GM19455 (cell line): ENCODE data around the gene EHF.
A peak's percentile ranks its signal among the peaks of the same experiment; 100 is the strongest.
"Not testable (repeated sequence)": the region's sequence is repeated elsewhere in the genome, so short reads cannot be mapped to it uniquely, and the experiment has no call there.

Experiments used
- ATAC-seq: cut with Tn5 transposase; IDR thresholded peaks from one replicate; pipeline ENCODE4 v1.9.1; 2021; ENCODE audit not compliant: unreplicated experiment

The EHF gene

DNA sequence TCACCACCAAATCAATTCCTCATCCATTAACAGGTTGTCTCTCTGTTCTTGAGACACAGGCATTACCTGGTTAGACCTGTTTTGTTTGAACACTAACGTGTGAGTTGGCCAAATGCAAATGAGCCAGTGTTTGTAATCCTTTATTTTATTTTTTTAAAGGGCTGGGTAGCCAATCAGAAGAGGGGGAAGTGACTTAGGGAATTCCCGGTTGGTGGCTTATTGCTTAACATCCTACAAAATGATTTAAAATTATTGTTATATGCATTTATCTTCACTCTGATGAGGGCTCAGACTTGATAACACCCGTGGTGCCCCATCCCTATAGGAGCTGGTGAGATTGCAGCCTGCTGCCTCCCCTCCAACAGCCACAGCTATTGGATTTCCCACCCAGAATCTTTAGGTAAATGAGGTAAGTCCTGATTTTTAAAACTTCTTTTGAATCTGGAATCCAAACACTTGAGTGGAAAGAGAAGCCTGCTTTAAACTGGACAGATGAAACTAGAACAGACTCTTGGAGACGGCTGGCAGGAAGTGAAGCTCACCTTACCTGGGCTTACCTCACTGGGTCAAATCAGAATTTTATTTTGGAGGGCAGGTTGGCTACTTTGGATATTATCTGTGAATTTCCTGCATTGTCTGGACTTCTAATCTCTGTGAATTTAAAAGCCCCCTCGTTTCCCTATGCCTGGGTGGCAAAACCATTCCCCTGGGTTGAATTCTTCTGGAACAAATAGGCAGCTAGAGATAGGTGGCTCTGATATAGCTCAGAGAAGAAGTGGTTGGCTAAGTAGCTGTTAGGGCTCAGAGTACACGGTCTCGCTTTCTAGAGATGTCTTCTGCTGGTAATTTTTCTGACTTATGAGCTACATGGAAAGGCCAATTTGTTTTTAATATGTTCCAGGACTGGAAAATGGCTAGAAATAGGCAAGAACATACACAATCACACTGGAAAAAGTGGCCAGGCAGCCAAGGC lies at the start of gene EHF:
TSS of gene EHF (plus strand) at position 274 of the 973 bp plus-strand sequence. CDS start 21,538 bp downstream, outside the sequence.
- ATAC-seq: no peak

DNA sequence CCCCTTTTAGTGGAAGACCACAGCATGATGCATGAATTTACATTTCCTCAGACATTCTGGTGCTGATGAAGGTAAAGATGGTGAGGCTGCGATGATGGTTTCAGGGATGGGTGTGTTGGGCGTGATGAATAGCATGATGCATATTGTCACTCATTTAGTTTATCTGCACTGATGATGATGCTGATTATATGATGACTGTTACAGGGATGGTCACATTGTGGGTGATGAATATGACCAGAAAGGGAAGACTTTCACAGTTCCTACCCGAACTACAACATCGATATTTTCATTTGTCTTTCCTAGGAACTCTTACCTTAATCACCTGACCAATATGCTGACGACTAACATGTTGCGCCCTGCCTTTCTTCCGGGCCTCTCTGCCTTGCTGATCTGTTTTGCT lies 47.4 kb upstream of the EHF start:
- no peak for ATAC-seq

DNA sequence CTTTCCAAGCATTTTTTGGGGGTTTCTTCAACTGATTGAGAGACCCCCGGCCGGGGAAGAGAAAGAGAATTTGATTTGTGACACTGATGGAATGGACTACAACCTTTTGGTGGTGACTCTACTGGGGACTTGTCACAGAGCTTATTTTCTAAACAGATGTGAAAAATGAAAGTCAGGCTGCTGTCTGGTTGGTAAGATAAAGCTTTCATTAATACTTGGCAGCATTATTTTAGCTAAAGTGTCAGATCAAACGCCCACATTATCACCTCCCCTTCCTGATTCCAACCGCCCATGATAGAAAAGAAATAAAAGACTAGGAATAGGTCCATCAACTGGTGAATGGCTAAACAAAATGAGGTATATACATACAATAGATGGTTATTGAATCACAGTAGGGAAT lies 45.6 kb upstream of the EHF start:
- ATAC-seq: no peak

DNA sequence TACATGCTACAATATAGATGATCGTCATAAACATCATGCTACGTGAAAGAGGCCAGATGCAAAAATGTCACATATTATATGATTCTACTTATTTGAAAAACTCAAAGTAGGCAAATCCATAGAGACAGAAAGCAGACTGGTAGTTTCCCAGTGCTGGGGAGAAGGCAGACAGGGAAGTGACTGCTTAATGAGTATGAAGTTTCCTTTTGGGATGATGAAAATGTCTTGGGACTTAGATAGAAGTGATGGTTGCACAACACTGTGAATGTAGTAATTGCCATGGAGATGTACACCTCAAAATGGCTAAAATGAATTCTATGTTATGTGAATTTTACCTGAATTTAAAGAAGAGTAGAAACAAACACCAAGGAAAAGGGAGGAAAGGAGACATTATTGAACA lies 45.2 kb upstream of the EHF start:
- no peak for ATAC-seq

DNA sequence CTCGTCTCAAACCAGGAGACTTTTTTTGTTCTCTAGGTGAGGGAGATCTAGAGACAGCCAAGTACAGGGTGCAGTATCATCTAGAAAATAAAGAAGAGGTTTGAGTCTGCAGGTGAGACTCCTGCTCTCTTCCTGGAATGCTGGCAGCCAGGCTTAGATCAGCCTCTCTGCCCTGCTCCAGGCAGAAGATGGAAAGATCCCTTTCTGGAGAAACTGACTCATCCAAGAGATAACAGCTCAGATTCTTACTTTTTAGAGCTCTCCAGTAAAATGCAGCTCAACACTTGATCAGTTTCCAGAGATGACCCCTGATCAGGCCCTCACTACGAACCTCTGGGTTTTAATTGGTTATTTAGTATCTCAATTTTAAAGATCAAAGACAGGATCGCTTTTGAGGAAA lies 44.6 kb upstream of the EHF start:
- ATAC-seq: no peak

DNA sequence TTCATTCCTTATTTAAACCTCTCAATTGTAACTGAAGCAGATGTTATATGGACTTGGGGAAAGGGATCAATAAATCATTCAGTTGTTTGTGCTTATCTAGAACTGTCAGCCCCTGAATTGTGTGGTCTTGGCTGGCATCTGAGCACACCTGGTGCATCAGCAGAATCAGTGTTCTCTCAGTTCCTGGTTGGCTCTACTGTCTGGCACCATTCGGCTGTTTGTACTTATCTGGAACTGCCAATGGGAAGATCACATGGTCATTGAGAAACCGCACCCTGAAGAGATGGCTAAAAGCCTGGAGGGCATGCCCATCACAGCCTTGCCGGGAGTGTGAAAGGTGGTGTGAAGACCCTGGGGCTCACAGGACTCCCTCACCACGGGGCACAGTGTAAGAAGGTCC lies 37.1 kb upstream of the EHF start:
- ATAC-seq: no peak

DNA sequence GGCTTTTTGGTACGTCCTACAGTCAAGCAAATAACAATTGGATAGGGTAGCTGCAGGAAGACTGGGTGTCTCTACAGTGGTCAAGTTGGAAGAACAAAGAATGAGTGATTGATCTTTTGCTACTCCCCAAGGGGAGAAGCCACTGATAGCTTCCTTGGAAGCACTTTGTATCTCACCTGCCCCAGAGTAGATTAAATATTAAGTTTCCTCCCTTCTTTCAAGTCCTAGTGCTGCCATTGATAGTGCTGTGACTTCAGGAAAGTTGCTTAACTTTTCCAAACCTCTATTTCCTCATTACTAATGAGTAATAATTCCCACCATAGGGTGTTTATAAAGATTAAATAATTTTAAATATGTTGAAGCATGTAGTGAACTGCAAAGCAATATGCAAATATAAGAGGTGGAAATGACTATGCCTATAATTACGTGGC lies 35.6 kb upstream of the EHF start:
- peak; percentile 23 for ATAC-seq

DNA sequence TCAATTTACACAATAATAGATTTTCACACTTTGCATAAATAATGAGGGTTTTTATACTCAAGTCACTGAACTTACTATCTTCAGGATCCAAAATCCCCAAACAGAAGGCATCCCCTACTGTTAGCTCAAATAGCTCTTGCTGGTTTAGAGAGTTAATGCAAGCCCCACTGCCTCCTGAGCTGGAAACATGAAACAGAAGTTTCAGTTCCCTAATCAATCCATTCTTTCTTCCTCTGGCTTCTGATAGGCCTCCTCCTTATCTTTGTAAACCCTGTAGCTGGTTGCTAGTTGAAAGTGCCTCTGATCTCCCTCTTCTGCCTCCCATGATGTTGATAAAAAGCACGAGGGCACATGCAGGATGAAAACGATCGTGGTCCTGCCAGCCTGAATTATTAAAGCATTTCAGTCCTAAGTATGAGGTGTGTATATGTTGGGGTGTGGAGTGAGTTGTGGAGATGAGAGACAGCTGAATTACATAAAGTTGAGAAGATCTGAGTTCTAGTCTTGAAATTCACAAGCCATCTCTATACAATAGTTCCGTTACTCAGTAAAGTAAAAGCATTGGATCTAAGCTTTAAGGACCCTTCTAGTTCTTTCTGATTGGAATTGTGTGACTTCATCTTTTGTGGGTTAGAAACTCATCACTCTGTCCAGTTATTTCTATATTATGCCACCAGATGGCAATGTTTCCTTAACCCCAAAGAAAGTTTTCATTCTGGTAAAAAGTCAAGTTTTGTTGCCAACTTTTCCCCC lies 35.0 kb upstream of the EHF start:
- ATAC-seq: peak; percentile 76

DNA sequence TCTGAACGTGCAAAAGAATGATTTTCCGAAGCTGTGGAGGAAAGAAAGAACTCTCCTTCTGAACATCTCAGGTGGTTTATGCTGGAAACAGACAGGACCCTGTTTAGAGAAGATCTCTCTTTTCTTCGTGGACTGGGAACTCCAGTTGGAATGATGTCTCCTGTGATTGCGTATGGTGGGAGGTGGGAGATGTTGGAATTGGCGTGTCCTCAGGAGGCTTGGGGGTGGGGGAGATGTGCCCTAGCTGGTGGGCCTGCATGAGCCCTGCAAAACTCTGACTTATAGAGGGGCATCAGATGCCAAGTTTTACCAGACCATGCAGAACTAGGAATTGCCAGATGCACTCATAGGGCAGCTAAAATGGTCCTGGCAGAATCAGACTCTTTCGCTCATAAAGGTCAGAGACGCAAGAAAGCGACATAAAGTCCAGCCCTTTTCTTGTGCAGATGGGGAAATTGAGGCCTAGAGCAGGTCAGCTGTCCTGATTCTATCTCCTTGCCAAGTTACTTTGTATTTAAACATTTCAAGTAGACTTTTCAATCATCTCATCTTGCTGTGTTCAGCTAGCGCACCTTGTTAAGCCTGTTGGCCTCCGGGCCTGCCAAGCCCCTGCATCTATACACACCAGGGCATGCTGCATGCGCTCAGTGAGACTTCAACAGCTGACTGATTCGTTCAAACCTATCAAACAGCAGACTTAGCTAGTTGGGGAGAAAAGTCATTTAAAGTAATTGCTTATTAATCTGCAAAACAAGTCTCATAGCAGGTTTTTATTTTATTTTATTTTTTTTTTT lies 34.2 kb upstream of the EHF start:
- no peak for ATAC-seq

DNA sequence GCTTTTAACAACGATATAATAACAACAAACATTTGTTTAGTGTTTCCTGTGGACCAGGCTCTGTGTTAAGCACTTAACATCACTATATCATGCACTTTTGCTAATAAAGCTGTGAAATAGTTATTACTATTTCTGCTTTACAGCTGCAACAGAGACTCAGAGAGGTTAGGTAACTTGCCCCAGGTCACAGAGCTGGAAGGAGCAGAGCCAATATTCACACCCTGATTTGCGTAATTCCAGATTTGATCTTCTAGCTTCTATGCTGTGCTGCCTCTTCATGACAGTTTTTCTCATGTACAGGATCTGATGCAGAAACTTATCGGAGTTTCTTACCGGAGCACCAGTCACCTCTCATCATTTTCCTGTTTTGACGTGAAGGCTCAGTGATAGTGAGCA lies 33.6 kb upstream of the EHF start:
- ATAC-seq: no peak

DNA sequence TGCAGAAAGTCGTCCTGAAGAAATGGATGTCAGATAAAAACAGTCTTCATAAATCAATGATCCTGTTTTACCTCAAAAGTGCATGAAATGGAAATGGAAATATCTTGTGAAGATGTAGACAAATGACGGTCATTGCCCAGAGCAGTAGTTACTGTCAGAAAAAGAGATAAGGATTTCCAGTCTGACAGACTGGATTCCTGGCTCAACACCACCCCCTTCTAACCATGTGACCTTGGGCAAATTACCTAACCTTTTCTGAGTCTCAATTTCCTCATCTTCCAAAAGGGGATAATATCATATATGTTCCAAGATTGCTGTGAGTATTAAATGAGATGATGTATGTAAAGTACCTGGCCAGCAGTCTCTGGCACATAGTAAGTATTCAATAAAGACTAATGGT lies 32.9 kb upstream of the EHF start:
- no peak for ATAC-seq

DNA sequence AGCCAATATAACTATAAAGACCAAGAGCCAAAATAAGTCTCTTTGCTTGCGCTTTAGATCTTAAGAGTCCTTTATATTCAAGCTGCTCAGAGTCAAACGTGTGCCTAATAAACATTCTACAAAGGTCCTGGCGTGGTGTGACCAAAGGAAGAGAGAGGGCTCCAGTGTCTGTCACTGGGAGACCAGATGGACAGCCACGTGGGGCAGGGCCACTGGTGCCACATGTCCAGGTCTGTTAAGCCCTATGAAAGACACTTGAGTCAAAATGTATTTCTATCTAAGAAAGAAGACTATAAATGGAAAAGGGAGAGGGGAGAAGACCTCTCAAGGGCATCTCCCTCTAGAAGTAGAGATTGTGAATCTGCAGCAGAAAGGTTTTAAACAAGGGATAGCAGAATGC lies 32.2 kb upstream of the EHF start:
- ATAC-seq: no peak

DNA sequence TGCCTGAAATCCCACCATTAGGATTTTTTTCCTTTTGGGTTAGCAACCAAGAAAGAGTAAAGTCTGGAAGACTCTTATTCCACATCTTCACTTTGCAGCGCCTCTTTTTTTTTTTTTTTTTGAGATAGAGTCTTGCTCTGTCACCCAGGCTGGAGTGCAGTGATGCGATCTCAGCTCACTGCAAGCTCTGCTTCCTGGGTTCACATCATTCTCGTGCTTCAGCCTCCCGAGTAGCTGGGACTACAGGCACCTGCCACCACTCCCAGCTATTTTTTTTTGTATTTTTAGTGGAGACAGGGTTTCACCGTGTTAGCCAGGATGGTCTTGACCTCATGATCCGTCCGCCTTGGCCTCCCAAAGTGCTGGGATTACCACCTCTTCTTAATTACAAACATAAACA lies 31.7 kb upstream of the EHF start:
- ATAC-seq: not testable (repeated sequence)

DNA sequence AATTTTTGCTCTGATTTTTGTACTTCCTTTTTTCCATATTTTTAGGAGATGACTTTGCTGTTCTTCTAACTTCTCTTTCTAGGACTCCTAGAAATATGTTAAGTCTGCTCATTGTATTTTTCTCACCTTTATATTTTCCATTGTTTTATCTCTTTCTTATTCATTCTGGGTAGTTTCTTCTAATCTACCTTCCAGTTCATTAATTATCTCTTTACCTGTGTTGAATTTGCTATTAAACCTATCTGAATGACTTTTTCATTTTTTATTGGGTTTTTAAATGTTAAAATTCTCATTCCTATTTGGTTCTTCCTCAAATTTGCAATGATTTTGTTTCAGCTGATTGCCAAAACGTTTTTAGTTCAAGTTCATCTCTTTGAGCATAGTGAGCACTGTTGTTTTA lies 27.8 kb upstream of the EHF start:
- ATAC-seq: no peak

DNA sequence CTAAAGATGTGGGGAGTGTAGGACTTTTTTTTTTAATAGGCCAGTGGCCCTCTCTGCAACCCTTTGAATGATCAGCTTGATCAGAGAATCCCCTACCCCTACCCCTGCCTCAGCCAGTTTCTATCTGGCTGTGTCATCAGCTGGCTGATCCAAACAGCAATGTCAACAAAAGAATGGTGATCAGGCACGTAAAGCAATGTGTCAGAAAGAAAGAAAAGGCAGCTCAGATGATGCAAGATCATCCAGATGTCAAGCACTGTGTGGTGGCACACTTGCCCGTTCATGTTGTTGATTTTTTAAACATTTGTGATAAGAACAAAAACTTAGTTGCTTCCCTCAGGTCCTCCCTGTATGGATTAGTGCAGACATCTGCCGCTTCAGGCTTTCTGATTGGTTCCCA lies 26.3 kb upstream of the EHF start:
- no peak for ATAC-seq

DNA sequence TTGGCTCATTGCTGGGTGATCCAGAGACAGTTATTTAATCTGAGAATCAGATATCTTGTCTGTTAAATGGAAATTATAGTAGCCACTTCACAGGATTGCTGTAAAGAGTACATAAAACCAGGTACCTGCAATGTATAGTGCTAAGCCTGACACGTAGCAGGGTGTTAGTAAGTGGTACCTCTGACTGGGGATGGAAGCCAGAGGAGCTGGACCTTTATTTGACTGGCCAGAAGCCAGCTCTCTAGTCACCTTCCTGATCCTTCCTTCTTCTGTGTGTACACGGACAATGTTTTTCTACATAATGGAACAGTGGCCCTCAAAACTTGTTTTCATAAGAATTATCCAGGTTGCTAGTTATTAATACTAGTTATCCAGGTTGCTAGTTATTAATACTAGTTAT lies 25.5 kb upstream of the EHF start:
- no peak for ATAC-seq

DNA sequence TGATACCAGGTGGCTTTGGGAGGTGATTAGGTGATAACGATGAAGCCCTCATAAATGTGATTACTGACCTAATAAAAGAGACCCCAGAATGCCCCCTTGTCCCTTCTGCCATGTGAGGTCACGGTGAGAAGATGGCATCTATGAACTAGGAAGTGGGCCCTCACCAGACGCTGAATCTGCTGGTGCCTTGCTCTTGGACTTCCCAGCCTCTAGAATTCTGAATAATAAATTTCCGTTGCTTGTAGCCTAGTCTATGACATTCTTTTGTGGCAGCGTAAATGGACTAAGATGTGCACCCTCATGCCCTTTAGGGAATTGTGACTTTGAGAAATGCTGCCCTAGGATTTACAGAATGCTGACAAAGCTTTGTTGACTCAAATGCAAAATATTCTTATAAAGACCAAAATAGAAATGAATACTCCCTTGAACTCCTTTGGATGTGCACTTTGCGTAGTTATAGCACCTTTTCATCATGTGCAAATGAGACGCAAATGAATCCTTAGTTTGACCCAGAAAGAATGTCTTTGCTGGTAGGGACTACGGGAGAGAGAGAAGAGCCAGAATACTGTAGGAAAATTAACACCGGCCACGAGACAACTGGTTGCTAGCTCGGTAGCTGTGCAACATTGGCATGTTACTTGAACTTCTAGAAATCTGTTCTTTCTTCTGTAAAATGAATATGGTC lies 24.8 kb upstream of the EHF start:
- ATAC-seq: no peak

DNA sequence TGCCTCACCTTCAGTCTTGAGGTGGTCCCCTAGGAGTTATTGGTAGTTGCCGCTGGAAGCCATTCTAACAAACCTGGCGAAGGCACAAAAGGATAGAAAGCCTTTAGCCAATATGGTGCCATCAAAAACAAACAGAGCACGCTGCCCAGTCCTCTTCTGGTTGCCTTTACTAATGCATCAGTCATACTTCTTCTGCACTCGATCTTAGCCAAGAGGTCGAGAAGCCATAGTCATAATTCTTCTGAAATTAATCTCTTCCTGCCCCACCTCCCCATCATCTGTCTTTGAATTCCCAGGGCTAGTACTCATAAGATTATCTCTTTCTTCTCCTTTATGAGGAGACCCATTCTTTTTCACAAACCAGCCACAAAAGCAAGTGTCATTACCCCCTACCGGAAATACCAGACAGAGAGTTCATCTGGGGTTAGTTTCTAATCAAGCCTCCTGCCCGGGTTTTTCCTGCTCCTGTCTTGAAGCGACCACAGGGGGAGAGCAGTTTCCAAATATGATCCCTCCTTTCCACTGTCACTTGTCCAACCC lies 21.4 kb upstream of the EHF start:
- no peak for ATAC-seq

DNA sequence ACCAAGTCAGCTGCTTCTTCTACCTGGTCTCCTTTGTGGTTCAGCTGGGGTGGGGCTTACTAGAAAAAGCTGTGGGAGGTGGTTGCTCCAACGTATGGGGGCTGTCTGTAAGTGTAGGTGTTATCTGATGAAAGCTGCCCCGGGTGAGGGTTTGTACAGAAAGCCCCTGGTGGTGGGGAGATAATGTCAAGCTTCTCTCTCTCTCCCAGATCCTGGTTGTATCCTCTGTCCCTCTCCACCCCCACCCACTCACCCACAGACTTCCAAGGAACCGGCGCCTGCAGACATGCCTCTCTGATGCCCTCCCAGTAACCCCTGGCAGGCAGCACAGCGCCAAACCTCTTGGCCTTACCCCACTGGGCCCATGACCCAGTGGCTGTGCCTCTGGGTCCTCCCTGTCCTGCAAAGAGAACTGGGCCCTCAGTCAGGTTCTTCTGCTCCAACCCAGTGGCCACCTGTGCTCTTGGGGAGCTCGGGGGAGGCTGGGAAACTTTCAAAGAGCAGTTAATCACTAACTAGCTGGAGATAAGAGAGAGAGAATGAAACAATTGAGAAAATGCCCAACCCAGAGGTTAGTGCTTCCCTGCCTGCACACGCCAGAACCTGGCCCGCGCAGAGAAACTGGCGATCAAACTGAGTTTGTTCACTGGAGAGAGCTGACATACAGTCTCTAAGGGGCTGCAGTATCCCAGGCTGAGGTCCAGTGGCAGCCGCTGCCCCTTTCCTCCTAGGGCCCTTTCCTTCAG lies 20.4 kb upstream of the EHF start:
- no peak for ATAC-seq

DNA sequence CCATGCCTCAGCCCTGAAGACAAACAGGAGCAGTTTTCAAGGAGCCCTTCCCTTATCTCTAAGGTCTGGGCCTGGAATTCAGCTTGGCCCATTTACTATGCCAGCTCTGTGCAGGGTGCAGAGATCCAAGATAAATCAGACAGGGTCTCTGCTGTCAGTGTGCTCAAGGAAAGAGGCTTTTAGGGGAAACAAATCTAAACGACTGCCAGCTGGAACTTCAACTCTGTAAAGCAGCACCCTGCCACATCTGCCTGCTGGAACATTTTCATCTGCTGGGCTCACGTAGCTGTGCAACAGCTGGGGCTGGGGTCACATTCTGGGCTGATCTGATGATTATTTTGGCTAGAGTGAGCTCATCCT lies 19.8 kb upstream of the EHF start:
- no peak for ATAC-seq
